ENCODE data around the gene GRIK4.

Gene GRIK4

GRCh38 chr11:120527111-120527761, 15.7 kb downstream of the GRIK4 start:
- 0 out of 2 replicates have a peak, but pooled peaks cover 3% of the 10 kb centered on the region for H3K27me3 ChIP-seq (ENCODE audit: insufficient read depth, low read length)
- H3K36me3 ChIP-seq (ENCODE audit: insufficient read depth, low read length), result no peaks in the 10 kb centered on the region
- 31% methylated on average over 16 of the region's 16 CpGs for WGBS
- no peaks in the 10 kb centered on the region for H3K9me3 ChIP-seq (ENCODE audit: insufficient read depth, low read depth, low read length)
- no peak overlapping the region for H3K4me3 ChIP-seq (ENCODE audit: low read length)
- H3K27ac ChIP-seq (ENCODE audit: low read depth, low read length), result peak overlapping the region; percentile 47
- H3K4me1 ChIP-seq (ENCODE audit: insufficient read depth, low read length), result peaks cover 16% of the 10 kb centered on the region
- no peak overlapping the region for H3K9ac ChIP-seq (ENCODE audit: low read depth, low read length)

- 89% methylated on average over 4 of the region's 4 CpGs for WGBS
- H3K27ac ChIP-seq (ENCODE audit: low read depth, low read length), result no peak overlapping the region
- H3K9me3 ChIP-seq (ENCODE audit: insufficient read depth, low read depth, low read length), result no peaks in the 10 kb centered on the region
- H3K9ac ChIP-seq (ENCODE audit: low read depth, low read length), result no peak overlapping the region
- no peak overlapping the region for H3K4me3 ChIP-seq (ENCODE audit: low read length)
- 0 out of 2 replicates have a peak, but pooled peaks cover 3% of the 10 kb centered on the region for H3K27me3 ChIP-seq (ENCODE audit: insufficient read depth, low read length)
- H3K4me1 ChIP-seq (ENCODE audit: insufficient read depth, low read length), result peaks cover 21% of the 10 kb centered on the region
- no peaks in the 10 kb centered on the region for H3K36me3 ChIP-seq (ENCODE audit: insufficient read depth, low read length)
Observed at GRCh38 chr11:120528749-120529148, 17.2 kb downstream of the GRIK4 start.

GRCh38 chr11:120529214-120529613, 17.7 kb downstream of the GRIK4 start:
- Histone ChIP-seq H3K9me3 (ENCODE audit: insufficient read depth, low read depth, low read length) (no peaks in the 10 kb centered on the region), H3K27me3 (ENCODE audit: insufficient read depth, low read length) (0 out of 2 replicates have a peak, but pooled peaks cover 3% of the 10 kb centered on the region), H3K36me3 (ENCODE audit: insufficient read depth, low read length) (no peaks in the 10 kb centered on the region), H3K4me3 (ENCODE audit: low read length) (no peak overlapping the region), H3K9ac (ENCODE audit: low read depth, low read length) (no peak overlapping the region), H3K4me1 (ENCODE audit: insufficient read depth, low read length) (peaks cover 21% of the 10 kb centered on the region), H3K27ac (ENCODE audit: low read depth, low read length) (no peak overlapping the region)
- WGBS, result 91% methylated on average over 7 of the region's 7 CpGs

- WGBS, result 94% methylated on average over 6 of the region's 6 CpGs
- Histone ChIP-seq H3K9me3 (ENCODE audit: insufficient read depth, low read depth, low read length) (no peaks in the 10 kb centered on the region), H3K4me3 (ENCODE audit: low read length) (no peak overlapping the region), H3K9ac (ENCODE audit: low read depth, low read length) (no peak overlapping the region), H3K4me1 (ENCODE audit: insufficient read depth, low read length) (peaks cover 21% of the 10 kb centered on the region), H3K36me3 (ENCODE audit: insufficient read depth, low read length) (no peaks in the 10 kb centered on the region), H3K27ac (ENCODE audit: low read depth, low read length) (no peak overlapping the region), H3K27me3 (ENCODE audit: insufficient read depth, low read length) (no peaks in the 10 kb centered on the region)
Observed at GRCh38 chr11:120529911-120530310, 18.4 kb downstream of the GRIK4 start.

- Histone ChIP-seq H3K9ac (ENCODE audit: low read depth, low read length) (peak overlapping the region; percentile 13; the same call in 1 of the 2 replicates), H3K36me3 (ENCODE audit: insufficient read depth, low read length) (no peaks in the 10 kb centered on the region), H3K4me3 (ENCODE audit: low read length) (no peak overlapping the region), H3K4me1 (ENCODE audit: insufficient read depth, low read length) (peaks cover 15% of the 10 kb centered on the region; the same call in 1 of the 2 replicates), H3K27me3 (ENCODE audit: insufficient read depth, low read length) (no peaks in the 10 kb centered on the region), H3K9me3 (ENCODE audit: insufficient read depth, low read depth, low read length) (no peaks in the 10 kb centered on the region), H3K27ac (ENCODE audit: low read depth, low read length) (no peak overlapping the region)
- WGBS, result 77% methylated on average over 16 of the region's 16 CpGs
Observed at GRCh38 chr11:120532082-120532831, 20.7 kb downstream of the GRIK4 start.

- H3K4me1 ChIP-seq (ENCODE audit: insufficient read depth, low read length), result peaks cover 10% of the 10 kb centered on the region; the same call in 1 of the 2 replicates
- 83% methylated on average over 4 of the region's 5 CpGs for WGBS
Observed at GRCh38 chr11:120532832-120533196, 21.3 kb downstream of the GRIK4 start.

GRCh38 chr11:120536091-120536796, 24.7 kb downstream of the GRIK4 start:
- Histone ChIP-seq H3K4me3 (ENCODE audit: low read length) (no peak overlapping the region), H3K4me1 (ENCODE audit: insufficient read depth, low read length) (peaks cover 10% of the 10 kb centered on the region; the same call in 1 of the 2 replicates), H3K27ac (ENCODE audit: low read depth, low read length) (no peak overlapping the region), H3K27me3 (ENCODE audit: insufficient read depth, low read length) (no peaks in the 10 kb centered on the region), H3K9ac (ENCODE audit: low read depth, low read length) (no peak overlapping the region), H3K9me3 (ENCODE audit: insufficient read depth, low read depth, low read length) (no peaks in the 10 kb centered on the region), H3K36me3 (ENCODE audit: insufficient read depth, low read length) (no peaks in the 10 kb centered on the region)
- 91% methylated on average over 13 of the region's 13 CpGs for WGBS

More at GRCh38 chr11:120532832-120533196, 21.3 kb downstream of the GRIK4 start:
- Histone ChIP-seq H3K36me3 (ENCODE audit: insufficient read depth, low read length) (no peaks in the 10 kb centered on the region), H3K9me3 (ENCODE audit: insufficient read depth, low read depth, low read length) (no peaks in the 10 kb centered on the region), H3K4me3 (ENCODE audit: low read length) (no peak overlapping the region), H3K27me3 (ENCODE audit: insufficient read depth, low read length) (no peaks in the 10 kb centered on the region), H3K9ac (ENCODE audit: low read depth, low read length) (no peak overlapping the region), H3K27ac (ENCODE audit: low read depth, low read length) (no peak overlapping the region)

GRCh38 chr11:120536797-120537169, 25.2 kb downstream of the GRIK4 start:
- peaks cover 10% of the 10 kb centered on the region; the same call in 1 of the 2 replicates for H3K4me1 ChIP-seq (ENCODE audit: insufficient read depth, low read length)
- no peaks in the 10 kb centered on the region for H3K9me3 ChIP-seq (ENCODE audit: insufficient read depth, low read depth, low read length)
- no peak overlapping the region for H3K27ac ChIP-seq (ENCODE audit: low read depth, low read length)
- H3K27me3 ChIP-seq (ENCODE audit: insufficient read depth, low read length), result no peaks in the 10 kb centered on the region
- no peak overlapping the region for H3K4me3 ChIP-seq (ENCODE audit: low read length)
- H3K9ac ChIP-seq (ENCODE audit: low read depth, low read length), result no peak overlapping the region
- H3K36me3 ChIP-seq (ENCODE audit: insufficient read depth, low read length), result no peaks in the 10 kb centered on the region
- WGBS, result 92% methylated on average over 11 of the region's 11 CpGs

- WGBS, result 82% methylated on average over 12 of the region's 12 CpGs
- H3K4me3 ChIP-seq (ENCODE audit: low read length), result no peak overlapping the region
- H3K9me3 ChIP-seq (ENCODE audit: insufficient read depth, low read depth, low read length), result no peaks in the 10 kb centered on the region
- H3K9ac ChIP-seq (ENCODE audit: low read depth, low read length), result no peak overlapping the region
- no peaks in the 10 kb centered on the region for H3K36me3 ChIP-seq (ENCODE audit: insufficient read depth, low read length)
- peaks cover under 1% of the 10 kb centered on the region; the same call in 1 of the 2 replicates for H3K4me1 ChIP-seq (ENCODE audit: insufficient read depth, low read length)
- no peaks in the 10 kb centered on the region for H3K27me3 ChIP-seq (ENCODE audit: insufficient read depth, low read length)
- no peak overlapping the region for H3K27ac ChIP-seq (ENCODE audit: low read depth, low read length)
Observed at GRCh38 chr11:120537996-120538395, 26.4 kb downstream of the GRIK4 start.

- no peaks in the 10 kb centered on the region for H3K9me3 ChIP-seq (ENCODE audit: insufficient read depth, low read depth, low read length)
- no peaks in the 10 kb centered on the region for H3K27me3 ChIP-seq (ENCODE audit: insufficient read depth, low read length)
- 89% methylated on average over 2 of the region's 2 CpGs for WGBS
- no peak overlapping the region for H3K4me3 ChIP-seq (ENCODE audit: low read length)
- no peaks in the 10 kb centered on the region for H3K4me1 ChIP-seq (ENCODE audit: insufficient read depth, low read length)
- no peak overlapping the region for H3K27ac ChIP-seq (ENCODE audit: low read depth, low read length)
- H3K9ac ChIP-seq (ENCODE audit: low read depth, low read length), result no peak overlapping the region
- H3K36me3 ChIP-seq (ENCODE audit: insufficient read depth, low read length), result no peaks in the 10 kb centered on the region
Observed at GRCh38 chr11:120538707-120539106, 27.2 kb downstream of the GRIK4 start.

All from HUES64 (cell line).